HG03460 (cell line): ENCODE data around the gene HES5.
"Not testable (repeated sequence)": the region's sequence is repeated elsewhere in the genome, so short reads cannot be mapped to it uniquely, and the experiment has no call there.

Experiments used
- ATAC-seq: cut with Tn5 transposase; IDR thresholded peaks from one replicate; pipeline ENCODE4 v1.9.1; 2021; ENCODE audit not compliant: unreplicated experiment

Gene HES5

GRCh38 chr1:2561446-2561845 is 31.4 kb upstream of the HES5 start:
- ATAC-seq, result no peak

- no peak for ATAC-seq
These were observed 30.4 kb upstream of the HES5 start for GRCh38 chr1:2560299-2561073.

GRCh38 chr1:2559509-2560298 is 29.6 kb upstream of the HES5 start:
- no peak for ATAC-seq

GRCh38 chr1:2558861-2559260 is 28.8 kb upstream of the HES5 start:
- ATAC-seq, result no peak

GRCh38 chr1:2558420-2558819 is 28.4 kb upstream of the HES5 start:
- ATAC-seq, result no peak

GRCh38 chr1:2557482-2558400 is 27.7 kb upstream of the HES5 start:
- no peak for ATAC-seq

GRCh38 chr1:2556678-2557481 is 26.8 kb upstream of the HES5 start:
- peak; percentile 26 for ATAC-seq

- ATAC-seq, result peak; percentile 35
These were observed 26.2 kb upstream of the HES5 start, which contains the start of gene TNFRSF14 for GRCh38 chr1:2556277-2556677. Gene TNFRSF14 (plus strand): TSS chr1:2556371. CDS start chr1:2556665, 294 bp downstream.

GRCh38 chr1:2555634-2556276 is 25.7 kb upstream of the HES5 start:
- ATAC-seq, result peak; percentile 37

- no peak for ATAC-seq
These were observed 24.7 kb upstream of the HES5 start for GRCh38 chr1:2554621-2555387.

GRCh38 chr1:2553871-2554620 is 24.0 kb upstream of the HES5 start:
- ATAC-seq, result no peak

GRCh38 chr1:2553076-2553475 is 23.0 kb upstream of the HES5 start:
- not testable (repeated sequence) for ATAC-seq

- ATAC-seq, result no peak
These were observed 22.1 kb upstream of the HES5 start for GRCh38 chr1:2552189-2552588.

- not testable (repeated sequence) for ATAC-seq
These were observed 21.5 kb upstream of the HES5 start for GRCh38 chr1:2551544-2551943.

- ATAC-seq, result not testable (repeated sequence)
These were observed 20.3 kb upstream of the HES5 start for GRCh38 chr1:2550309-2550861.

GRCh38 chr1:2549367-2550029 is 19.4 kb upstream of the HES5 start:
- ATAC-seq, result not testable (repeated sequence)

- peak; percentile 22 for ATAC-seq
These were observed 18.1 kb upstream of the HES5 start for GRCh38 chr1:2548068-2548589.
